Urinary bladder (tissue), 4 donors: ENCODE measurements around the gene PRKCQ. TPM values are rescaled to one million over a fixed set of nuclear protein-coding genes. Genes with fewer than 3 reads are reported as not detected.
A peak's percentile ranks its signal among the peaks of the same experiment; 100 is the strongest.
"Not testable (repeated sequence)": the region's sequence is repeated elsewhere in the genome, so short reads cannot be mapped to it uniquely, and the experiment has no call there.

Experiments
- DNase-seq: peaks from one replicate; pipeline ENCODE4 v3.0.0-alpha.2; 2015; ENCODE audit errors: extremely low spot score
- H3K27ac ChIP-seq: one replicate; pipeline ENCODE4 v1.5.1; 2013; ENCODE audit warnings: low read depth, mild to moderate bottlenecking, moderate library complexity
- H3K36me3 ChIP-seq: one replicate; pipeline ENCODE4 v1.6.1; 2013; ENCODE audit warnings: mild to moderate bottlenecking, moderate library complexity; ENCODE audit not compliant: insufficient read depth
- H3K4me1 ChIP-seq: one replicate; pipeline ENCODE4 v1.6.1; 2013; ENCODE audit warnings: mild to moderate bottlenecking, moderate library complexity; ENCODE audit not compliant: insufficient read depth
- H3K4me3 ChIP-seq: one replicate; pipeline ENCODE4 v1.5.1; 2013; ENCODE audit warnings: low read depth, low read length
- WGBS: extraction: QIAGEN DNeasy Blood & Tissue Kit; methylation state at CpG from one replicate; pipeline ENCODE4 v1.1.7; 2013; 5-methylcytosine and 5-hydroxymethylcytosine counted together
- polyA plus RNA-seq: library from polyadenylated mRNA; stranded (reverse); fragments of 200-250 nt; gene quantifications from one replicate; pipeline ENCODE4 v1.2.3, GENCODE V29; 2013
- total RNA-seq: library from RNA; depleted of rRNA; stranded (reverse); fragments of >200 nt; gene quantifications from one replicate; pipeline ENCODE4 v1.2.3, GENCODE V29; 2014
- donor health status: healthy with polysubstance abuse.
- donor health status: healthy.

PRKCQ gene
- total and polyA plus RNA-seq, 2 donors, result 0.49 to 3.2 TPM

DNA sequence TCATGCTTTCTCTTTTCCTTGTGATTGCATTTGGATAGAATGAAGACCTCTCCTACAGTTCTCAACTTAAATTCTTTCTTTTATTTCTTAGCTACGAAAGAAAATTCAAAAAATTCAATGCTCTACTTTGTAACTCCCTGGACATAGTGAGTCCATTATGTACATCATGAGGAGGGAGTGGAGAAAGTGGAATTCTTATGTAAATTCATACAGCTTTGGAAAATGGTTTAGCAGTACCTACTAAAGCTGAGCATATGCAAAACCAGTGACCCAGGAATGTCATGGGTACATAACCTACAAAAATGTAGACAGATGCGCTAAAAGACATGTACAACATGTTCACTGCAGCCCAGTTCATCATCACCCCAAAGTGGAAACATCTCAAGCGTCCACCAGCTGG lies 8.8 kb upstream of the PRKCQ start:
- no peaks in the 10 kb centered on the region for H3K36me3 ChIP-seq

DNA sequence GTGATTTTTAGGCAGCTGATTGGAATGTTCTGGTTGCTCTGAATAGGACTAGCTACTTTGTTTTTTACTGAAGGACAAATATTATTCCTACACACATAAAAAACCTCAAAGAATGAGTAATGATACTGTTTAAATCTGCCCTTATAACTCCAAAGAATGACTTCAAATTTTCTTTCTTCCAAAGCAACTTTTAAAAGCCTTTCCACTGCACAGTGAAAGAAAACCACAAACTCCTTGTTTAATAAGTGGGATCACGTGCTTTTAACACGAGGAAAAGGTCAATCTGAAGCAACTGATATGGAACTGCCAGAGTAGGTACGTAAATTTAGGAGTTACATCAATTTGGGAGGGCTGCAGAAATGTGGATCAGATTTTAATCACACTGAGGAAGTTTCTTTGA lies 8.0 kb upstream of the PRKCQ start:
- H3K4me1 ChIP-seq, result no peaks in the 10 kb centered on the region
- 35% methylated on average over 3 of the region's 3 CpGs for WGBS
- no peak for DNase-seq
- no peak overlapping the region for H3K4me3 ChIP-seq
- H3K36me3 ChIP-seq, result no peaks in the 10 kb centered on the region
- no peak overlapping the region for H3K27ac ChIP-seq

More for the DNA sequence above, 8.8 kb upstream of the PRKCQ start:
- DNase-seq, result no peak
- Histone ChIP-seq H3K4me3 (no peak overlapping the region), H3K4me1 (no peaks in the 10 kb centered on the region), H3K27ac (no peak overlapping the region)
- WGBS, result 85% methylated on average over 3 of the region's 3 CpGs

DNA sequence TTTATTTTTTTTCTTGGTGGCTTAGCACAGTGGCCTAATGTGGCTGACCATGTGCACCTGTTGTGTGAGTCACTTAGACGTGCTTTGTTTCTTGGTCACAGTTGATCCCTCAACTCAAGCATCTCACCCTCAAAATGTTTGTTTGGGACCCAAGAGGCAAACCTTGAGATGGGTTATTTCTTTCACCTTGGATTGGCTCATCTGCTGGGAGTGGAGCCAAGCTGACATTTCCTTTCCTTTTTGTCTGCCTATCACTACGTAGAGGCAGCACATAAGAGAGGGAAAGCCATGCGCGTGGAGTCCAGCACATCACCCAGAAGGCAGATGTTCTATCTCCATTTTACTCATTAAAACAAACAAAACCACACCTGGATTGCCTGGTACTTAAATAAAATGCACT lies 6.4 kb upstream of the PRKCQ start:
- 87% methylated on average over 4 of the region's 4 CpGs for WGBS

DNA sequence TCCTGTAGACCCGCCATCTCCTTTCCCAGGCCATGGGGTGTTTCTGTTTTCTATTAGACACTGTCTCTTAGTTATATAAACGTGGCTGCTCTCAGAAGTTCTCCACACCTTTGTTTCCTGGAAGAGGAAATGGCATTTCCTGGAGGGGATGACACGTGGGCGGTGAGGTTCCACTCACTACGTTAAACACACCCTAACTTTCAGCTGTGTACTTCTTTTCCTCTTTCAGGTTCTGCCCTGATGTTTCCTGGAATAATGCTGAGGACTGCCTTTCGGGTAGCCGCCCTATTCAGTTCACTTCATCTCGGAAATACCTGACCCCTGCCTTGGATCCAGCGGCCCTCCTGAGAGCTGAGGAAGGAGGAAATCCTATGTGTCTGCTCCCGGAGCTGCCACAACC lies 3.4 kb upstream of the PRKCQ start:
- no peaks in the 10 kb centered on the region for H3K36me3 ChIP-seq
- no peak for DNase-seq
- no peak overlapping the region for H3K4me3 ChIP-seq
- no peaks in the 10 kb centered on the region for H3K4me1 ChIP-seq
- no peak overlapping the region for H3K27ac ChIP-seq
- 88% methylated on average over 10 of the region's 10 CpGs for WGBS

More for the DNA sequence above, 6.4 kb upstream of the PRKCQ start:
- Histone ChIP-seq H3K4me3 (no peak overlapping the region), H3K27ac (no peak overlapping the region), H3K36me3 (no peaks in the 10 kb centered on the region), H3K4me1 (no peaks in the 10 kb centered on the region)
- DNase-seq, result no peak

DNA sequence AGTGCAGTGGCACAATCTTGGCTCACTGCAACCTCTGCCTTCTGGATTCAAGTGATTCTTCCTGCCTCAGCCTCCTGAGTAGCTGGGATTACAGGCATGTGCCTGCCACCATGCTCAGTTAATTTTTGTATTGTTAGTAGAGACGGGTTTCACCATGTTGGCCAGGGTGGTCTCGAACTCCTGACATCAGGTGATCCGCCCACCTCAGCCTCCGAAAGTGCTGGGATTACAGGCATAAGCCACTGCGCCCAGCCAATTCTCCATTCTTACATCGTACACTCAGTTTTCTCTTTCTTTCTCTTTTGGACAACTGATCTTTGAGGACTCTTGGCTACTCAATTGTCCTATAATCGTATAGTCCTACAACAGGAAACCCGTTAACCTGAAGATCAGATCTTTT lies 2.8 kb upstream of the PRKCQ start:
- not testable (repeated sequence) for DNase-seq, H3K4me3 ChIP-seq, H3K27ac ChIP-seq, H3K4me1 ChIP-seq, H3K36me3 ChIP-seq
- WGBS, result 96% methylated on average over 8 of the region's 8 CpGs

DNA sequence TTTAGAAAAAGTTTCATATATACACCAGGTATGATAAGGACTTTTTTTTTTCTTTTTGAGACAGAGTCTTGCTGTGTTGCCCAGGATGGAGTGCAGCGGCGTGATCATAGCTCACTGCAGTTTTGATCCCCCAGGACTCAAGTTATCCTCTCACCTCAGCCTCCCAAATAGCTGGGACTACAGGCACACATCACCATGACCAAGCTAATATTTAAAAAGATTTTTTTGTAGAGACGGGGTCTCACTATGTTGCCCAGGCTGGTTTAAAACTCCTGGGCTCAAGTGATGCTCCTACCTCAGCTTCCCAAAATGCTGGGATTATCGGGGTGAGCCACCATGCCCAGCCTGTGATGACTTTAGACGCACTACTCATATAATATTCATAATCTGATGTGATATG lies 2.2 kb upstream of the PRKCQ start:
- H3K27ac ChIP-seq, result no peak overlapping the region
- no peak for DNase-seq
- 95% methylated on average over 5 of the region's 5 CpGs for WGBS
- H3K4me1 ChIP-seq, result no peaks in the 10 kb centered on the region
- no peaks in the 10 kb centered on the region for H3K36me3 ChIP-seq
- H3K4me3 ChIP-seq, result no peak overlapping the region

DNA sequence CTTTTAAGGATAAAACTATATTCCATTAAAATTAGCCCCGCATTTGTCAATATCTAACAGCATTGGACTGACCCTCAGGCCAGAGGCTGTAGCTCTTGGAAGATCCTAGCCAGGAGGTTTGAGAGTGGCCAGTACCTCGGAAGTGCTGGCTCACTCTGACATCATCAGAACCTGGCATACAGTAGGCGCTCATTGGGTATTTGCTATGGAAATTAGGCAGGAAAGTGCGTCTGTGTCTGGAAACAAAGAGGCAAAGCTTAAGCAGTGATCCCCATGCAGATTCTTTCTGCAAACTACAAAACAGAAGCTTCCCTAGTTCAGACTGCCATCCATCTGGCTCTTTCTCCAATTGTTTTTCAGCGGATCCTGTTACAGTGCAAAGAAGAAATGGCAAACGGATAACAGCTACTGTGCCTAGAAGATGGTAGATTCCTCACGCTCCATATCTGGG lies 1.7 kb upstream of the PRKCQ start:
- no peaks in the 10 kb centered on the region for H3K36me3 ChIP-seq
- no peak for DNase-seq
- H3K4me1 ChIP-seq, result no peaks in the 10 kb centered on the region
- WGBS, result 87% methylated on average over 7 of the region's 7 CpGs
- no peak overlapping the region for H3K4me3 ChIP-seq
- H3K27ac ChIP-seq, result no peak overlapping the region

DNA sequence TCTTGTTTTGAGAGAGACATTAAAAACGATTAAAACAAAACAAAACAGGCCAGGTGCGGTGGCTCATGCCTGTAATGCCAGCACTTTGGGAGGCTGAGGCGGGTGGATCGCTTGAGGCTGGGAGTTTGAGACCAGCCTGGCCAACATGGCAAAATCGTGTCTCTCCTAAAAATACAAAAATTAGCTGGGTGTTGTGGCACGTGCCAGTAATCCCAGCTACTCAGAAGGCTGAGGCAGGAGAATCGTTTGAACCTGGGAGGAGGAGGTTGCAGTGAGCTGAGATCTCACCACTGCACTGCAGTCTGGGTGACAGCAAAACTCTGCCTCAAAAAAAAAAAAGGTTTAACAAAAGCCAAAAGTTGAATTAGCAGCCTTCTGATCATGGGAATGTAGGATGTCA lies 1.1 kb upstream of the PRKCQ start:
- H3K27ac ChIP-seq, H3K4me1 ChIP-seq, DNase-seq, H3K4me3 ChIP-seq, H3K36me3 ChIP-seq: not testable (repeated sequence)
- WGBS, result 68% methylated on average over 7 of the region's 7 CpGs

DNA sequence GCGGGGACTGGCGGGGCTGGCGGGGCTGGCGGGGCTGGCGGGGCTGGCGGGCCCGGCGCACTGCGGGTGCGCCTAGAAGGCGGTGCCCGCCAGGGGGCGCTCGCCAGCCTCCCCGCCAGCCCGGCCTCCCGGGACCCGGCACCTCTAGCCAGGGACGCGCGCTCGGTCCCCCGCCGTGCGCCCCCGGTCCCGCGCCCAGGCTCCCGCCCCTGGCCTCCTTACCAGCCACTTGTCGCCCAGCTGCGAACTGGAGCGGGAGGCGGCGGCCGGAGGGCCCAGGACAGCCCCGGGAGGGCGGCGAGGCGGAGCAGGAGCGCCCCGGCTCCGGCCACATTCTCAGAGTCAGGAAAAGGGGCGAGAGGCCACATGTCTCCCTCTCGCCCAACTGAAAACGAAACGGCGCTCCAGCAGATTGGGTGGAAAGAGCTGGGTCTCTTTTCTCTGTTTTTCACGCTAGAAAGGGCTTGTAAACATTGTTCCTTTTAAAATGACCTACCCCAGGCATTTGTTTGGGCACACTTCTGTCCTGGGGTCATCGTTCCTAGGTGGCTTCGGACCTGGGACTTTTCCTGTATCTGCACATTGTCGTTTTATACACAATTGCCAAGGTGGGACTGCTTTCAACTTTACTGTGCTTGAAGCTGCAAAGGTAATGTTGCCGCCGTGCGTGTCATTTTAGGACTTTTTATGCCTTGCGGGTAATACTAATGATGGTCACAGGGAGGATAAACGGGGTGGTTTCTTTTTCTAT lies 378 bp upstream of the PRKCQ start:
- no peak overlapping the region for H3K27ac ChIP-seq
- 4% methylated on average over 56 of the region's 56 CpGs for WGBS
- no peak for DNase-seq
- H3K4me3 ChIP-seq, result peak overlapping the region; percentile 75
- no peaks in the 10 kb centered on the region for H3K4me1 ChIP-seq
- no peaks in the 10 kb centered on the region for H3K36me3 ChIP-seq

DNA sequence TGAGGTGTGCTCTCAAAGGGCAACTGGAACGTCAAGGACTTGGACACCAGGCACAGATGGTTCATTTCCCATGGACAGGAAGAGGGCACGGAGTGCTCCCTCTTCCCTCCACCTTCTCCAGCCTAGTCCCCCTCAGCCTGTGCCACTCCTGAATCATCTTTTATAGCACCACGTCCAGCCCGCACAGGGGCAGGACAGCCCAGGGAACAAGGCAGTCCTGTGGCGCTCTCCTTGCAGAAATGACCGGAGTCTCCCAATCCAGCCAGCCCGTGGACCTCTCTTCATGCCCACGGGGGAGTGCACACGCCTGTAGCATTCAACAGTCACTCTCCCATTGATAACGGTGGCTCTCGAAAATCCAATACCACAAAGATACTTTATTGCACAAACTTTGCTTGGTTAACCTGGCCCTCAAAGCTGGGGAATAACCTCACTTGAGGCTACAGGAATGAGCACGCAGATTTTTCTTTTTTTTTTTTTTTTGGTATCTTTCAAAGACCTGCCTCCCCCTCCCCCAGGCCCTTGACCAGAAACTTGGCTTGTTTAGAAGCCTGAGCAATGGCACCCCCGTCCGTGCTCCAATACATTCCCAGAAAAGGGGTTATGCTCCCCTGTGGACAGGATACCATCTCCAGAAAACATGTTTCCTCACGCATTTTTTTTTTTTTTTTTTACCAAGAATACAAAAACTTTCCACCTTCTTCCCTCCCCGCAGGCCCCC lies 733 bp downstream of the PRKCQ start:
- no peak for DNase-seq
- H3K27ac ChIP-seq, result no peak overlapping the region
- no peaks in the 10 kb centered on the region for H3K4me1 ChIP-seq
- 34% methylated on average over 16 of the region's 16 CpGs for WGBS
- no peaks in the 10 kb centered on the region for H3K36me3 ChIP-seq
- peak overlapping the region; percentile 75 for H3K4me3 ChIP-seq

DNA sequence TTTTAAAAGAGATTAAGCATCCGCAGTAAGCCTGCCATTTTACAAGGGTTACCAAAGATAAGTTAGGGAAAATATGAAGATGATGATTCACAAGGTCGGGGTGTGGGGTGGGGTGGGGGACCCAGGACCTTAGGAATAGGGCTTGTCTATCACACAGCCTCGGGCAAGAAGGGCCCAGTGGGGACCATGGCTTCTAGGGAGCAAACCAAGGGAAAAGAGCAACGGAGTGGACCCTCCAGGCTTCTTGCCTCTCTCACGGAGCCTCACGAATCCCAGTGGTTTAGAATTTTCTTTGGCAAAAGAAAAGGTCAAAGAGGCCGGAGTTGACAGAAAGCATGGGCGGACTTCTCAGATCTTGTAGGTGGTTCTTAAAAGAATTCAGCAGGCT lies 1.3 kb downstream of the PRKCQ start:
- no peak overlapping the region for H3K27ac ChIP-seq
- no peaks in the 10 kb centered on the region for H3K36me3 ChIP-seq
- no peak for DNase-seq
- H3K4me3 ChIP-seq, result peak overlapping the region; percentile 5
- H3K4me1 ChIP-seq, result no peaks in the 10 kb centered on the region
- WGBS, result 72% methylated on average over 8 of the region's 8 CpGs

DNA sequence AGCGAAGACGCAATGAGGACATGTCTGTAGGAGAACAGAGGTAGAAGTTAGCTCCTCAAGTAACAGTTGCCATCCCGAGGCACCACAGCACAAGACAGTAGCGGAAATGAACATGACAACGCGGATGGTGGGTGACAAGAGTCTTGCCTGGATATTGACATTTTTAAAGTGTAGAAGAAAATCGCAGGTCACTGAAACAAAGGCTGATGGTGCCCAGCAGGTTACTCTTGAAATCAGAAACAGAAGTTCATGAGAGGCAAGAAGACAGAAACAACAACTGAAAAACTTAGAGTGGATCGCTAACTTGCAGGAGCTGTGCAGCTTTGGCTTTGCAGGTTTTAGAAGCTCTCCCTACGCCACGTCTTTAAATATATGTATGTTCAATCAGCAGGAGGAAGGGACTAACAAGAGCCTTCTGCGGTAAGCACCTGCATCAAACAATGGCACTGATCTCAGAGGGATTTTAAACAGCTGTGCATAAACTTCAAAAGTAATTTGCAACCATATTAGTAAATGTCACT lies 1.8 kb downstream of the PRKCQ start:
- H3K27ac ChIP-seq, result no peak overlapping the region
- WGBS, result 85% methylated on average over 11 of the region's 11 CpGs
- no peaks in the 10 kb centered on the region for H3K4me1 ChIP-seq
- no peaks in the 10 kb centered on the region for H3K36me3 ChIP-seq
- H3K4me3 ChIP-seq, result no peak overlapping the region
- no peak for DNase-seq

DNA sequence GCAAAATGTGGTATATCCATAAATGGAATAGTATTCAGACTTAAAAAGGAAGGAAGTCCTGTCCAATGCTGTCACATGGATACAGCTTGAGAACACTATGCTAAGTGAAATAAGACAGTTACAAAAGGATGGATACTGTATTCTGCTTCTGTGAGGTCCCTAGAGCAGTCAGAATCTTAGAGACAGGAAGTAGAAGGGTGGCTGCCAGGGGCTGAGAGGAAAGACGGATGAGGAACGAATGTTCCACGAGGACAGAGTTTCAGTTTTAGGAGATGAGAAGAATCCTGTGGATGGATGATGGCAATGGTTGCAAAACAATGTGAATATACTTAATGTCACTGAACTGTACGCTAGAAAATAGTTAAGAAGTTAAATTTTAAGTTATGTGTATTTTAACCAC lies 3.8 kb downstream of the PRKCQ start:
- no peak for DNase-seq
- H3K4me3 ChIP-seq, result no peak overlapping the region
- WGBS, result 86% methylated on average over 4 of the region's 4 CpGs
- no peaks in the 10 kb centered on the region for H3K4me1 ChIP-seq
- no peak overlapping the region for H3K27ac ChIP-seq
- H3K36me3 ChIP-seq, result no peaks in the 10 kb centered on the region

DNA sequence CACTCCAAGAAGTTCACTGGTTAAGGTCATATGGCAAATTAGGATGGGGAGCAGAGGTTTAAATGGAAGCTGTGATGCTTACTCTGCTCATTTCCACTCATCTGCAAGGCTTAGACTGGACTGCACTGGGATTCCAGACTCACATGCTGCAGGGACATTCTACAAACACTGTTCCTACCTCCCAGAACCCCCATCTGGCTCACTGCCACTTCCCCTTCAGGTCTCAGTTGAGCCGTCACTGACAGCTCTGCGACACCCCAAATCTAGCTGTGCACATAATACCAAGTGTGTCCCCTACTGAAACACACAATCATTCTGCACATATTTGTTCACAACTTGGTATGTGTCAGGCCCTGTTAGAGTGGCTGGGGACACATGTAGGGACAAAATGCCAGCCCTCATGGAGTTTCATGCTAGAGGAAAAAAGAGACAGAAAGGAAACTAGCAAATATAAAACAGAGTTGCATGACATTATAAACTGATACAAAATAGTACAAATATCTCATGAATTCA lies 5.4 kb downstream of the PRKCQ start:
- WGBS, result 87% methylated on average over 2 of the region's 2 CpGs
- H3K4me3 ChIP-seq, result no peak overlapping the region
- DNase-seq, result no peak
- no peak overlapping the region for H3K27ac ChIP-seq
- no peaks in the 10 kb centered on the region for H3K4me1 ChIP-seq
- no peaks in the 10 kb centered on the region for H3K36me3 ChIP-seq
